Progenitor cell of endocrine pancreas (in vitro differentiated cells): ENCODE measurements around the gene SPTBN5. TPM values are rescaled to one million over a fixed set of nuclear protein-coding genes. Genes with fewer than 3 reads are reported as not detected.

ENCODE experiments used
- DNase-seq: peaks from one replicate; pipeline ENCODE4 v3.0.0; 2021; ENCODE audit warnings: low spot score; ENCODE audit not compliant: unreplicated experiment
- H3K27ac Mint-ChIP-seq: 2 replicates; pipeline ENCODE4 v1.8.0; 2021; ENCODE audit warnings: mild to moderate bottlenecking, moderate library complexity, mixed read lengths
- H3K27me3 Mint-ChIP-seq: 2 replicates; pipeline ENCODE4 v1.8.0; 2021; ENCODE audit warnings: mixed read lengths
- H3K36me3 Mint-ChIP-seq: 2 replicates; pipeline ENCODE4 v1.8.0; 2022; ENCODE audit warnings: mixed read lengths; ENCODE audit not compliant: insufficient read depth
- H3K4me1 Mint-ChIP-seq: 2 replicates; pipeline ENCODE4 v1.8.0; 2021; ENCODE audit warnings: low read depth, mixed read lengths
- H3K4me3 Mint-ChIP-seq: 2 replicates; pipeline ENCODE4 v1.8.0; 2021; ENCODE audit warnings: low read depth, mild to moderate bottlenecking, moderate library complexity, mixed read lengths
- H3K9me3 Mint-ChIP-seq: 2 replicates; pipeline ENCODE4 v1.8.0; 2021; ENCODE audit warnings: low read depth, mixed read lengths
- CTCF ChIP-seq: fragments of 200-600 bp; sonication (generic); IDR thresholded peaks from one replicate; pipeline ENCODE4 v1.5.0; 2021; ENCODE audit warnings: antibody characterized with exemption, mild to moderate bottlenecking; ENCODE audit not compliant: unreplicated experiment
- total RNA-seq: library from RNA; stranded (reverse); gene quantifications from 2 replicates; pipeline ENCODE4 v1.2.1, GENCODE V29; 2021

SPTBN5 gene
- total RNA-seq, 1 donor from 2014 or later, result 7.9 TPM

- DNase-seq, result no peak
- no peaks in the 10 kb centered on the region for H3K36me3 Mint-ChIP-seq
- H3K4me1 Mint-ChIP-seq, result peaks cover 12% of the 10 kb centered on the region
- no peak overlapping the region for H3K4me3 Mint-ChIP-seq
- H3K27ac Mint-ChIP-seq, result no peak overlapping the region
- no peak for TF ChIP-seq CTCF
- H3K27me3 Mint-ChIP-seq, result peaks cover 4% of the 10 kb centered on the region
- no peaks in the 10 kb centered on the region for H3K9me3 Mint-ChIP-seq
Measured at GRCh38 chr15:41869770-41870688, 23.8 kb downstream of the SPTBN5 start.

- TF ChIP-seq CTCF, result no peak
- Mint-ChIP-seq H3K36me3 (no peaks in the 10 kb centered on the region), H3K27ac (no peak overlapping the region), H3K27me3 (peaks cover 4% of the 10 kb centered on the region), H3K9me3 (no peaks in the 10 kb centered on the region), H3K4me1 (peaks cover 12% of the 10 kb centered on the region), H3K4me3 (no peak overlapping the region)
- no peak for DNase-seq
Measured at GRCh38 chr15:41868321-41868720, 25.5 kb downstream of the SPTBN5 start.

DNA sequence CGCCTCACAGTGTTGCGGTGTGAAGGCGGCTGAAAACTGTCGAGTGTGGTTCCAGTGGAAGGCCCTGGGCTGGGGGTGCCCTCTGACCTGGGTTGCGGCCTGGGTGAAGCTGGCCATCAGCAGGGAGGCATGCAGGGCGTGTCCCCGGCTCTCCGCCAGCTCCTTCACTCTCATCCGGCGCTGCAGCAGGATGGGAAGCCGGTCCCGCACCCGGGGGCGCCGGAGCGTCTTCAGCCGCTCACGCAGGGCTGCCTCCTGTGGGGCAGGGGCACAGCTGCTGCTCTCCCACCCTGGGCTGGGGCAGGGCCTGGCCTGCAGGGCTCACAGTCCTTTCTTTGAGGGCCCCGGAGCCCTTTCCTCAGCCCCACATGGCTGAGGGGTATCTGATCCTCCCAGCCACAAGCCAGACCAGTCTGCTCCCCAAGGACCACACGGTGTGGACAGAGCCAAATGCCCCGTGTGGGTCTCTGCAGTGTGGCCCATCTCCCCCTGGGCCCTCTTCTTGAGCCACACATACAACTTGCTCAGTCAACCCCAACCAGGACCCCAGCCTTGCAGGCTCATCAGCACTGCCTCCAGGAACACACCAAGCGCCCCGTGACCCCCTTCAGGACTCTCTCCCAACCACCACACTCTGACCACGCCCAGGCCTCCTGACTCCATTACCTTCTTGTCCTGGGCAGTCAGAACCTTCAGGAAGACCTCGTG, 26.8 kb downstream of the SPTBN5 start:
- TF ChIP-seq CTCF, result no peak
- H3K27ac Mint-ChIP-seq, result peak overlapping the region; percentile 24
- DNase-seq, result no peak
- H3K36me3 Mint-ChIP-seq, result no peaks in the 10 kb centered on the region
- no peak overlapping the region for H3K4me3 Mint-ChIP-seq
- no peaks in the 10 kb centered on the region for H3K9me3 Mint-ChIP-seq
- H3K4me1 Mint-ChIP-seq, result peaks cover 12% of the 10 kb centered on the region
- H3K27me3 Mint-ChIP-seq, result no peaks in the 10 kb centered on the region

GRCh38 chr15:41866263-41866703, 27.6 kb downstream of the SPTBN5 start:
- no peak for TF ChIP-seq CTCF
- peaks cover 12% of the 10 kb centered on the region for H3K4me1 Mint-ChIP-seq
- H3K27me3 Mint-ChIP-seq, result no peaks in the 10 kb centered on the region
- H3K36me3 Mint-ChIP-seq, result no peaks in the 10 kb centered on the region
- H3K27ac Mint-ChIP-seq, result no peak overlapping the region
- H3K4me3 Mint-ChIP-seq, result no peak overlapping the region
- no peak for DNase-seq
- no peaks in the 10 kb centered on the region for H3K9me3 Mint-ChIP-seq

- TF ChIP-seq CTCF, result no peak
- H3K9me3 Mint-ChIP-seq, result no peaks in the 10 kb centered on the region
- no peak for DNase-seq
- H3K4me3 Mint-ChIP-seq, result no peak overlapping the region
- no peak overlapping the region for H3K27ac Mint-ChIP-seq
- H3K27me3 Mint-ChIP-seq, result no peaks in the 10 kb centered on the region
- H3K4me1 Mint-ChIP-seq, result peaks cover 12% of the 10 kb centered on the region
- H3K36me3 Mint-ChIP-seq, result no peaks in the 10 kb centered on the region
Measured at GRCh38 chr15:41865490-41866055, 28.3 kb downstream of the SPTBN5 start.
